MM.1S (cell line): ENCODE measurements around the gene RAB9A.

Experiments
- DNase-seq: peaks from one replicate; pipeline ENCODE4 v3.0.0-alpha.2; 2015
- H2AFZ ChIP-seq: fragments of 300-600 bp; sonication (generic); 2 replicates; pipeline ENCODE4 v1.6.0; 2016; ENCODE audit warnings: antibody characterized with exemption, low read length
- H3F3A ChIP-seq: fragments of 300-600 bp; sonication (generic); 2 replicates; pipeline ENCODE4 v1.6.1; 2016; ENCODE audit warnings: mild to moderate bottlenecking, antibody characterized with exemption, low read length, moderate library complexity, mixed read lengths; ENCODE audit not compliant: insufficient read depth
- H3K27ac ChIP-seq: fragments of 300-600 bp; sonication (generic); 2 replicates; pipeline ENCODE4 v1.5.1; 2016; ENCODE audit warnings: mild to moderate bottlenecking, low read length
- H3K27me3 ChIP-seq: fragments of 300-600 bp; sonication (generic); replicated peaks from 2 replicates; pipeline ENCODE4 v1.6.0; 2016; ENCODE audit warnings: low read length; ENCODE audit not compliant: insufficient read depth
- H3K36me3 ChIP-seq: fragments of 300-600 bp; sonication (generic); replicated peaks from 2 replicates; pipeline ENCODE4 v1.6.1; 2016; ENCODE audit warnings: mild to moderate bottlenecking, low read length, mixed read lengths; ENCODE audit not compliant: insufficient read depth
- H3K4me1 ChIP-seq: fragments of 300-600 bp; sonication (generic); 2 replicates; pipeline ENCODE4 v1.6.1; 2016; ENCODE audit warnings: low read length, mixed read lengths
- H3K4me2 ChIP-seq: fragments of 300-600 bp; sonication (generic); 2 replicates; pipeline ENCODE4 v1.6.0; 2016; ENCODE audit warnings: low read depth, low read length
- H3K4me3 ChIP-seq: fragments of 300-600 bp; sonication (generic); 2 replicates; pipeline ENCODE4 v1.5.1; 2016; ENCODE audit warnings: low read length, mixed read lengths
- H3K79me2 ChIP-seq: fragments of 300-600 bp; sonication (generic); 2 replicates; pipeline ENCODE4 v1.6.1; 2016; ENCODE audit warnings: mixed run types, low read length, mixed read lengths
- H3K9ac ChIP-seq: fragments of 300-600 bp; sonication (generic); 2 replicates; pipeline ENCODE4 v1.6.1; 2016; ENCODE audit warnings: low read length, mixed read lengths
- H3K9me2 ChIP-seq: fragments of 300-600 bp; sonication (generic); replicated peaks from 2 replicates; pipeline ENCODE4 v1.6.1; 2016; ENCODE audit warnings: mild to moderate bottlenecking, low read length, mixed read lengths; ENCODE audit not compliant: insufficient read depth
- H3K9me3 ChIP-seq: fragments of 300-600 bp; sonication (generic); replicated peaks from 2 replicates; pipeline ENCODE4 v1.6.1; 2016; ENCODE audit warnings: mild to moderate bottlenecking, low read length, mixed read lengths; ENCODE audit not compliant: insufficient read depth
- H4K20me1 ChIP-seq: fragments of 300-600 bp; sonication (generic); 2 replicates; pipeline ENCODE4 v1.6.1; 2016; ENCODE audit warnings: mild to moderate bottlenecking, low read length, moderate library complexity, mixed read lengths; ENCODE audit not compliant: insufficient read depth
- CTCF ChIP-seq: fragments of 300-600 bp; sonication (generic); IDR thresholded peaks from 2 replicates; pipeline ENCODE4 v1.5.1; 2016; ENCODE audit warnings: antibody characterized with exemption, low read length, mixed read lengths
- EZH2 ChIP-seq: fragments of 300-600 bp; sonication (generic); optimal IDR thresholded peaks from 2 replicates; pipeline ENCODE3; 2017; ENCODE audit warnings: low read depth, mild to moderate bottlenecking, antibody characterized with exemption, low read length, mixed read lengths
- EZH2phosphoT487 ChIP-seq: fragments of 300-600 bp; sonication (generic); IDR thresholded peaks from 2 replicates; pipeline ENCODE4 v1.6.1; 2018; ENCODE audit warnings: antibody characterized with exemption, low read length

RAB9A gene

GRCh38 chrX:13694983-13695382, 6.1 kb downstream of the RAB9A start:
- Histone ChIP-seq H2AFZ (no peak overlapping the region), H3K4me2 (no peak overlapping the region), H3K9ac (no peak overlapping the region), H3K4me3 (no peak overlapping the region), H3K9me3 (no peaks in the 10 kb centered on the region), H3K36me3 (no peaks in the 10 kb centered on the region; the same call in 1 of the 2 replicates), H3K4me1 (no peaks in the 10 kb centered on the region), H3F3A (no peaks in the 10 kb centered on the region), H4K20me1 (no peaks in the 10 kb centered on the region), H3K79me2 (peaks cover 96% of the 10 kb centered on the region), H3K27me3 (no peaks in the 10 kb centered on the region), H3K27ac (no peak overlapping the region), H3K9me2 (no peaks in the 10 kb centered on the region)
- TF ChIP-seq EZH2 (no peak), CTCF (no peak), EZH2phosphoT487 (no peak)
- DNase-seq, result no peak

GRCh38 chrX:13695601-13696115, 6.7 kb downstream of the RAB9A start:
- no peak for TF ChIP-seq CTCF
- TF ChIP-seq EZH2phosphoT487, result no peak
- TF ChIP-seq EZH2, result no peak
- no peak overlapping the region for H3K4me3 ChIP-seq
- no peaks in the 10 kb centered on the region for H3K9me3 ChIP-seq
- no peak for DNase-seq
- no peak overlapping the region for H3K9ac ChIP-seq
- H3K36me3 ChIP-seq, result no peaks in the 10 kb centered on the region; the same call in 1 of the 2 replicates
- H3K27me3 ChIP-seq, result no peaks in the 10 kb centered on the region
- no peak overlapping the region for H3K27ac ChIP-seq
- no peaks in the 10 kb centered on the region for H3F3A ChIP-seq
- H3K4me1 ChIP-seq, result no peaks in the 10 kb centered on the region
- H4K20me1 ChIP-seq, result no peaks in the 10 kb centered on the region
- H3K9me2 ChIP-seq, result no peaks in the 10 kb centered on the region
- H2AFZ ChIP-seq, result no peak overlapping the region
- no peak overlapping the region for H3K4me2 ChIP-seq
- H3K79me2 ChIP-seq, result peaks cover 96% of the 10 kb centered on the region

GRCh38 chrX:13697455-13697854, 8.5 kb downstream of the RAB9A start:
- Histone ChIP-seq H3F3A (no peaks in the 10 kb centered on the region), H2AFZ (no peak overlapping the region), H3K9me3 (no peaks in the 10 kb centered on the region), H4K20me1 (no peaks in the 10 kb centered on the region), H3K27ac (no peak overlapping the region), H3K9me2 (no peaks in the 10 kb centered on the region), H3K4me3 (no peak overlapping the region), H3K36me3 (no peaks in the 10 kb centered on the region; the same call in 1 of the 2 replicates), H3K4me2 (no peak overlapping the region), H3K27me3 (no peaks in the 10 kb centered on the region), H3K9ac (no peak overlapping the region), H3K79me2 (peaks cover 96% of the 10 kb centered on the region), H3K4me1 (no peaks in the 10 kb centered on the region)
- TF ChIP-seq CTCF, result no peak
- TF ChIP-seq EZH2phosphoT487, result no peak
- no peak for TF ChIP-seq EZH2
- no peak for DNase-seq
